ENCODE measurements around the gene PTPRG.

PTPRG gene

GRCh38 chr3:61618231-61618630 lies 56.9 kb downstream of the PTPRG start:
- DNase-seq (ENCODE audit: low read depth, low spot score): no peak

- DNase-seq (ENCODE audit: low read depth, low spot score): no peak
These were observed 57.5 kb downstream of the PTPRG start for GRCh38 chr3:61618871-61619270.

GRCh38 chr3:61620073-61620472 lies 58.7 kb downstream of the PTPRG start:
- no peak for DNase-seq (ENCODE audit: low read depth, low spot score)

GRCh38 chr3:61624300-61624699 lies 62.9 kb downstream of the PTPRG start:
- no peak for DNase-seq (ENCODE audit: low read depth, low spot score)

- no peak for DNase-seq (ENCODE audit: low read depth, low spot score)
These were observed 64.1 kb downstream of the PTPRG start for GRCh38 chr3:61625429-61625828.

- DNase-seq (ENCODE audit: low read depth, low spot score): no peak
These were observed 65.1 kb downstream of the PTPRG start for GRCh38 chr3:61626484-61626883.

GRCh38 chr3:61627768-61628185 lies 66.4 kb downstream of the PTPRG start:
- no peak for DNase-seq (ENCODE audit: low read depth, low spot score)

- no peak for DNase-seq (ENCODE audit: low read depth, low spot score)
These were observed 67.3 kb downstream of the PTPRG start for GRCh38 chr3:61628636-61629035.

GRCh38 chr3:61629442-61629841 lies 68.1 kb downstream of the PTPRG start:
- no peak for DNase-seq (ENCODE audit: low read depth, low spot score)

GRCh38 chr3:61631108-61631769 lies 69.9 kb downstream of the PTPRG start:
- no peak for DNase-seq (ENCODE audit: low read depth, low spot score)

- DNase-seq (ENCODE audit: low read depth, low spot score): no peak
These were observed 71.3 kb downstream of the PTPRG start for GRCh38 chr3:61632568-61633175.

GRCh38 chr3:61634678-61635077 lies 73.3 kb downstream of the PTPRG start:
- DNase-seq (ENCODE audit: low read depth, low spot score): no peak

- no peak for DNase-seq (ENCODE audit: low read depth, low spot score)
These were observed 76.0 kb downstream of the PTPRG start for GRCh38 chr3:61637088-61638051.

- DNase-seq (ENCODE audit: low read depth, low spot score): no peak
These were observed 77.4 kb downstream of the PTPRG start for GRCh38 chr3:61638741-61639140.

- no peak for DNase-seq (ENCODE audit: low read depth, low spot score)
These were observed 78.6 kb downstream of the PTPRG start for GRCh38 chr3:61639991-61640390.

- no peak for DNase-seq (ENCODE audit: low read depth, low spot score)
These were observed 83.8 kb downstream of the PTPRG start for GRCh38 chr3:61645148-61645547.

- no peak for DNase-seq (ENCODE audit: low read depth, low spot score)
These were observed 85.0 kb downstream of the PTPRG start for GRCh38 chr3:61646360-61646759.

GRCh38 chr3:61646851-61647525 lies 85.6 kb downstream of the PTPRG start:
- no peak for DNase-seq (ENCODE audit: low read depth, low spot score)

- no peak for DNase-seq (ENCODE audit: low read depth, low spot score)
These were observed 87.1 kb downstream of the PTPRG start for GRCh38 chr3:61648481-61648880.

- no peak for DNase-seq (ENCODE audit: low read depth, low spot score)
These were observed 88.2 kb downstream of the PTPRG start for GRCh38 chr3:61649381-61650170.

GRCh38 chr3:61650276-61650675 lies 88.9 kb downstream of the PTPRG start:
- DNase-seq (ENCODE audit: low read depth, low spot score): no peak
